Stimulated activated CD8-positive, alpha-beta memory T cell treated with anti-CD3 and anti-CD28 coated beads, Interleukin-2, amount 100 ng/mL, for 48 hours (primary cell): ENCODE results near the gene SDCCAG8.

ENCODE experiments used
- DNase-seq, 2 donors: peaks; one replicate each; pipeline ENCODE4 v3.0.0-alpha.2; 2020; ENCODE audit warnings: low read depth in 2 of 2

The SDCCAG8 gene

DNA sequence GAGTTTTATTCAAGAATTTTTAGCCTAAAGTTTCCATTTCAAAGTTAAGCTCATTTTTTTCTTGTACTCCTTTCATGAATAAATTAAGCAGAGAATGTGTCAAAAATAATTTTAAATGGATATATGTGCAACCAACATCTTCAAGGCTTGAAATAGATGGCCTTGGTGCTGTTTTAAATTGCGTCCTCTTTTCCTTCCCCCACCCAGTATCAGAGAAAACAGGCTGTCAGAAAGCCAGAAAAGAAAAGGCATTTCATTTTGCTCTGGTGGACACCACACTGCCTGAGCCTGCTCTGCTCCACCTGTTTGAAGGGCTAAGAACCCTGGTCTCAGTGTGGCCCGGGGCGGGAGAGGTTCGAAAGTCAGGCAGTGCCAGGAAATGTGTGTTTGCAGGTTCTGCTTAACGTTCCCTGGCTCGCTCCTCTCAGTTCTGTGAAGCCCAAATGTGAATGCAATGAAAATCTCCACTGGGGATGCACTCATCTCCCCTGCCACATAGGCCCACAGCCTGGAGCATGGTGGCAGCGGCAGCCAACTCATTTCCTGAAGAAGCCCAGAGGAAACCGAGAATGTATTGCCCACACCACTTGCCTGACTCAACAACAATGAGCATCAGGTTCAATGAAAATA, 134.4 kb downstream of the SDCCAG8 start:
- DNase-seq: no peak

DNA sequence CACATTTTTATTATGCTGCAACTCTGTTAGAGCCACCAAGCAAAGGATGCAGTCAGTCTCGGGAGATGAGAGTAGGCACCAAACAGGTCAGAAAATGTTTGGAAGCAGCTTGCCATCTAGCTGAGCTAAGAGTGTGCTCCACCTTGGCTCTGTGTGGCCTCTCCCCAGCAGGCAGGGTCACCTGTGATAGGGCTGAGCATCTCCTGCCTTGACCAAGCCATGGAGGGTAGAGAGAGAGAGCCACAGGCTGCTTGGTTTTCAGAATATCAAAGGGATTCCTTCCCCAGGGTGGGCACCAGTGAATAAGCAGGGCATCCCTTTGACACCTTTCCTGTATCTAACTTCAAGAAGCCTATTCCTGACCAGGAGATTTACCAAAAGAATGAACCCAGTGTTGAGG, 135.5 kb downstream of the SDCCAG8 start:
- DNase-seq: no peak

DNA sequence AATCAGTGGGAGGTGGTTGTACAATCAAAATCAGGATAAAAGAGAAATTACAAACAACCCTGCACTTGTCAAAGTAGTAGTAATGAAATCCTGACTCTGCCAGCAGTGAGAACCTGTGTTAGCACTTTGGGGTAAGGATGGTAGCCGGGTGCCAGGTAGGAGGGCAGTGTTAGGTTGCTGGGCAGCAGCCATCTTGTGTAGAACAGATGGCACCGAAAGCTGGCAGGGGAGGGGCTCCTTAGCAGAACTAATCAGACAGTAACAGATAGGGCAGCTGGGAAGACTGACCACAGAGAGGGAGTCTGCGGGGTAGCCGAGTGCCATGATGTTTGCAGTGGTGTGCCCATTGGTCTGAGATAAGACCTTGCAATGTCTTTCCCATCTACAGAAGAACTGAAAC, 137.3 kb downstream of the SDCCAG8 start:
- DNase-seq: no peak

DNA sequence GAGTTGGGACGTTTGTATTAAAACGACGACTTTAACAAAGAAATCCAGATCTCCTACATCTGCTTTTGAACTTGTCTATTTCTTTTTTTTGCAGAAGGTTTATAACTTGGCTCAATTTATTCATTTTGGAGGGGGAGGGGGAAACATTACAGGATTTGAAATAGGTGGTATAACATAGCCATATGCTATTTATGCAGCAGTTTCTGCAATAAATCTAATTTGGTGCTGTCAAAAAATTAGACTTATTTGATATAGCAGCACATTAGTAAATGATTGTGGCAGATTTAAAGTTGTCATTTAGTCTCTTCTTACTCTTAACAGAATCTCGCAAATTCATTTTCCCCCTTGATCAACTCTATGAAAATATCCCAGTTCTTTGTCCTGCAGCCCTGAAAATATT, 138.2 kb downstream of the SDCCAG8 start:
- DNase-seq: no peak

DNA sequence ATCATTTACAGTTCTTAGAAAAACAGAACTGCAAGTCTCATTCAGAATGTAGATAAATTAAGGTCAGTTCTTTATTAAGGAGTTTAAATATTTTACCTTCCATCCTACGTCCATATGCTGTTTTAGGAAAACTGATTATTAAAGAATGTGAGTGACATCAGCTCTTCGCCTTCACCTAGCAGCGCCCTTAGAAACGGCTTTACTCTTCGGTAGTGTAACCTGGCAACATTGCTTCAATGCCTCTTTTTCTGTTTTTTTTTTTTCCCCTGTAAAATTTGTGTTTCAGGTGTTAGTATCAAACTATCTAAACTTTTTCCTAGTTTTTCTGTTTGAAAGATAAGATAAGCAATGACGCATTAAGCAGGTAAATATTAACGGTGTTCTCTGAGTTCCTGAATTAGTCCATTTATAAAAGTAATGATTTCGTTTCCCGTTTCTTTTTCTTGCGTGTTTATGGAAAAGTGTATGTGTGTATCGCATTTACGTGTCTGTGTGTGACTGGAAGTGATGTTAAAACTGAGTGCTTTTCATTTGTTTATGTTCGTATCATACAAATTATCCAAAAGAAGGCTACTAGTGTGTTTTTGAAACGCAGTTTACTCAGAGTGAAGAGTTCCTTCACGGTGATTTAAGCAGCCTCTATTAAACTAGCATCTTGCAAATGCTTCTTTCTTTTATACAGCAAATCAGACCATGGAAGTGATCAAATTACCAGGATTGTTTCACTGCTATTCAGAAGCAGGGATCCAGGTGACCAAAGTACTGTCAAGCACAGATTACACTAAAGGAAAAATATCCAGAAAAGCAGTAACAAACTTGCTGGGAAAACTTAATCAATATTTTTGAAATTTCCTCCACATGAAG, 139.0 kb downstream of the SDCCAG8 start:
- DNase-seq: no peak

DNA sequence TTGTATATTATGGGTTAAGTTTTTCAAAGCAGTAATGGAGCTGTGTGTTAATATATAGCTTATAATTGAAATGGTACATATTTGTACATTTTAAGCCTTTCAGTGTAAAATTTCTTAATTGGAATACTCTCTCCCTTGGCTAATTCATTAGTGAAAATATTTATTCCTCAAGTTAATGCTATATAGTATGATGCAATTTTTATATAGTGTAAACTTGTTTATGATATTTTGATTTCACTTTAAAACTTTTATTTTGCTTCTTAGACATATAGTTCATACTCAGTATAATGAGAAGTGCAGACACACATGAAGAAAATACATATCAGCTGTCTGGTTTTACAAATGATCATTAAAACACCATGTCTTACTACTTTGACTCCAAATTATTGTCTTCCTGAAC, 140.6 kb downstream of the SDCCAG8 start:
- DNase-seq: no peak

DNA sequence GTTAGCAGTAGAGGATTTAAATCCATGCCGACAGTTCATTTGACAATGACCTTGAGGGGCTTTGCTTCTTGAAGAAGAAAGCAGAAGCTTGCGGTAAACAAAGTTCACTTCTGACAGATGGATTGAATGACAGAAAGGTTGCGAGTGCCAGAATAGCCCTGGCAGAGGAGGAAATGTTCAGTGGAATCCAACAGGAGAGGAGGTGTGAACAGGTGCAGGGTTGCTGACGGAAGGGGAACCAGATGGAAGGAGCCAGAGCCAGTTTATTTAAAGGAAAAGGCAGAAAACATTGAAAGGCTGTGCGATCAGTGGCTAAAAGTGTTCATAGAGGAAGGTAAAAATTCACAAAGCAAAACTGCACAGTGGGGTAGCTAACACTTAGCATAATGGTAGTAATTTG, 141.0 kb downstream of the SDCCAG8 start:
- DNase-seq: no peak

DNA sequence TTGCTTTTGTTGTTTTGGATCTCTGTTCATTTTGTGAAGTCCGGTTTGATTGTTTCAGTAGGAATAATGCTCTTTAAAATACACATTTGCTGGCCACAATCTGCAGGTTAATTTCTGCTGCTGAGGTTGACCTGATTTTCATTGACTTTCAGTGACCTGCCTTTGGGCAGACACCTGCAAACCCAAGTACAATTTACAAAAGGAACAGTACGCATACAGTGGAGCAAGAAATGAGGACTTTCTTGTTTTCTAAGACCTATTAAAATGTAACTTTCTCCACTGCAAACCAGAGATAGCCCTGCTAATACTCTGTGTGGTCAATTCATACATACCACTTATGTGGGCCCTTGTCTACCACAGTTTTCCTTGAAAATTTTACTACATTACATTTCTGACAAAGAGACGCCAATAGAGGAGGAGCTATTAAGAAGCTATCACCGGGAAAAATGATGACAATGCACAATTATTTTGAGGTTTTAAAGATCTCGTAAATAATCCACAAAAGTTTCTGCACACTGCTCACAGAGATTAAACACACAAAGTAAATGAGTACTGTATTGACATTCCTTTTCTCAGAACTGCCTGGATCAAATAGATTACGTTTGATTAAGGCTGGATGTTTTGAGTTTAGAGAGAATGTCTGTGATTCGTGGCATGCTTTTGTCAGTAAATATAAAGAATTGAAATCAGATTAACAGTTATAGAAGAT, 141.9 kb downstream of the SDCCAG8 start:
- no peak for DNase-seq

DNA sequence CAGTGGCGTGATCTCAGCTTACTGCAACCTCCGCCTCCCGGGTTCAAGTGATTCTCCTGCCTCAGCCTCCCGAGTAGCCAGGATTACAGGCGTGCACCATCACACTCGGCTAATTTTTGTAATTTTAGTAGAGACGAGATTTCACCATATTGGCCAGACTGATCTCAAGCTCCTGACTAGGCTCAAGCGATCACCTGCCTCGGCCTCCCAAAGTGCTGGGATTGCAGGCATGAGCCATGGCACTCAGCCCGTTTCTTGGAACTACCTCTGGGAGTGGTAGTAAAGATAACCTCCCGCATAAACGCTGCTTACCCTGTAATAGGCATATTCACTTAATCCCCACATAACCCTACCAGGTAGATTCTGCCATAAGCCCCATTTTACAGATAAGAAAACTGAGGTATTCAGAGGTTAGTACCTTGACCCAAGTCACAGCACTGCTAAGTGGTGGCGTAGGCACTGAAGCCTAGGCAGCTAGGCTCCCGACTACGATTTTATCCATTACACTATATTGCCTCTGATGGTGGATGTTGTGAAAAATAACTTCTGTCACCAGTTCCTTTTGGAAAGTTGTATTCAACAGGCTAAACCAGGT, 143.8 kb downstream of the SDCCAG8 start:
- no peak for DNase-seq

DNA sequence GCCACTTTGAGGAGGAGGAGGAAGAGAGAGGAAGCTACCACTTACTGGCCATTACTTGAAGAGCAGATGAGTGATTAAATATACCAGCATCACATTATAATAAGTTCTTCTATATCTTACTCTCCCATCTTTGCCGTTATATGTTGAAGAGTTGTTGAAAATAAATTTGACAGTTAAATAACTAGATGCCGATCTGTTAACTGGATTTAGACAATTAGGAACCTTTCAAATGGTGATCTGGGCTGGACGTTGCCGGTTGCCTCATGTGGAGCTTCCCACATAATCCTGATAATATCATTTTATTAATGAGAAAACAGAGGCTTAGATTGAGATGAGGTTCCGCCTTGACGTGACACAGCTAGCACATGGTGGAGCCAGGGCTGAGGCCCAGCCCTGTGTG, 147.0 kb downstream of the SDCCAG8 start:
- no peak for DNase-seq

DNA sequence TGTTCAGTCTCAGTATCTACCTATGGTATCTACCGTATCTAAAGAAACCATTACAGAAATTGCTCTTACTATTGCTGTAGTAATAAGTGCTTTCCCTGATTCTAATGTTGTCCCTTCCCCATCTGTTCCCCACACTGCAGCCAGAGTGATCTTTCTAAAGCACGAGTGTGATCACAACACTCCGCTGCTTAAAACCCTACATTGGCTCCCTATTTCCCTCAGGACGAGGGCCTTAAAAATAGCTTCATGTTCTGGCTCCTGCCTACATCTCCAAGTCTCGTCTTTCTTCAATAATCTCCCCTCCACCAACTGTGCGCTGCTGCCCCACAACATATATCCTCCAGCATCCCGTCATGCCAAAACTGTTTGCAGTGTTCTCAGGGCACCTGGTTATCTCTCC, 150.6 kb downstream of the SDCCAG8 start:
- no peak for DNase-seq

DNA sequence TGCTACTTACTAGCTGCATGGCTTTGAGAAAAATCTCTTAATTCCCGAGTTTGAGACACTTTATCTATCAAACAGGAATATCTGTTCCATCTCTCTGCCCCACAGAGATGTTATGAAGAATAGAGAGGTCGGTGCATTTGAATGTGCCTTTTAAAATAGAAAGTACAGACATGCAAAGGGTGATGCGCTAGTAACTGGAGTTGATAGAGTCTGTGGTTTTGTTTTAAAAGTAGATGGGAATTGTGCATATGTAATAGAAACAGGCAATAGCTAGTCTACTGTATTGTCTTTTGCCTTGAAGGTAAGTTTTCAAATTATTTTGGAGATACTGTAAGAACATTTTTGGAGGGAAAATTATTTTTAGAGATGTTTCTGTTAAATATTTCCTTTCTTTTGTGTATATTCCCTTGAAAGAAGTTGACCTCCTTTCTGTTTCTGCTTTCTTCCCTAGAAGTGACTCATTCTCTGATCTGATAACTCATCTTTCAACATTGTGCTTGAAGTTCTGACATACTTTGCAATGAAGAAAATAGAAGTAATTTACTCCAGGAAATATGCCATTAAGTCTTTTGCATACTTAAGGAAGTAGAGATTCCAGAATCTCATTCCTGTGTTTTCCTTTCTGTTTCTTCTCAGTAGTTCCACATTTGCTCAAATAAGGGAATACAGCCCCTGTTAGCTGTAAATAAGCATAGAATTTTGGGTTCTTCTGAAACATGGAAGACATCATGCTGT, 151.6 kb downstream of the SDCCAG8 start:
- DNase-seq: no peak

DNA sequence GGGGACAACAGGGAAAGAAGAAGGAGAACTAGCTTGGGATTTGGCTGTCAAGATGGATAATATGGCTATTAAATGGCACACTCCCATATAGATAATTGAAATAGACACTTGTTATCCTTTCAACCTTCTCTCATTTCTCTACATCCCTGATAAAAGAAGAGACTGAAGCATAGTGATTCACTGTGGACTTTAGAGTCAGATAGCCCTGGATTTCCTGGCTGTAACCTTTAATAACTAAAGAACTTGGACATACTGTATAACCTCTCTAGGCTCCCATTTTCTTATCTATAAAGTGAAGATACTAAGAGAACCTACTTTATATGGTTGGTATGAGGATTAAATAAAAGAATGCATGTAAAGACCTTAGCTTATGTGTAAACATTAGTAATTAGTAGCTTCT, 152.6 kb downstream of the SDCCAG8 start:
- no peak for DNase-seq

DNA sequence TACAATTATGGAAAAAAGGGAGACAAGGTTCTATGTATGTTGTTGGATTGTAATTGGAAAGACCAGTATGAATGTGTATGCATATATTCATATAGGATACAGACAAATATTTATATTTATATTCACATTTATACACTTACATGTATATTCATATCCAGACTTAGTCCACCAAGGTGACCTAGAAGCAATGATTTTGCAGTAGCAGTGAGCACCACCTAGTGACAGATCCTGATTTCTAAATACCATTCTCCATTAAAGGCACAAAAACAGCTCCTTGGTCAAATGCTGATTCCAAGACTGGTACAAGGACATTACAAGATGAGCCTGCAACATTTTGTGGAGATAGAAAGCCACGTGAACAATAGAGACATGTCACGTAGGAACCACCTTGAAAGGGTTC, 153.4 kb downstream of the SDCCAG8 start:
- no peak for DNase-seq

DNA sequence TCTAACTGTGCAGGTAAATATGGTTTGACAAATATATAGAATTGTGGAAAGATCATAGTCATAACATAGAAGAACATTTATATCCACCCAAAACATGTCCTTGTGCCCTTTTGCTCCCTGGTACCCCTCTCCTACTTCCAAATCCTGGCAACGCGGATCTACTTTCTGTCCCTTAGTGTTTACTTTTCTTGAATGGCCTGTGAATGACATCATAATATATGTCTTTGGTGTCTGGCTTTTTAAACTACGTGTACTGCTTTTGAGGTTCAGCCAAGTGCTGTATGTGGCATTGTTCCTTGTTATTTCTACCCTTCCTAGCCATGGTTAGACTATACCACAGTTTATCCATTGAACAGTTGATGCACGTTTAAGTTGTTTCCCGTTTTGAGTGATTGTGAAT, 155.6 kb downstream of the SDCCAG8 start:
- DNase-seq: no peak

DNA sequence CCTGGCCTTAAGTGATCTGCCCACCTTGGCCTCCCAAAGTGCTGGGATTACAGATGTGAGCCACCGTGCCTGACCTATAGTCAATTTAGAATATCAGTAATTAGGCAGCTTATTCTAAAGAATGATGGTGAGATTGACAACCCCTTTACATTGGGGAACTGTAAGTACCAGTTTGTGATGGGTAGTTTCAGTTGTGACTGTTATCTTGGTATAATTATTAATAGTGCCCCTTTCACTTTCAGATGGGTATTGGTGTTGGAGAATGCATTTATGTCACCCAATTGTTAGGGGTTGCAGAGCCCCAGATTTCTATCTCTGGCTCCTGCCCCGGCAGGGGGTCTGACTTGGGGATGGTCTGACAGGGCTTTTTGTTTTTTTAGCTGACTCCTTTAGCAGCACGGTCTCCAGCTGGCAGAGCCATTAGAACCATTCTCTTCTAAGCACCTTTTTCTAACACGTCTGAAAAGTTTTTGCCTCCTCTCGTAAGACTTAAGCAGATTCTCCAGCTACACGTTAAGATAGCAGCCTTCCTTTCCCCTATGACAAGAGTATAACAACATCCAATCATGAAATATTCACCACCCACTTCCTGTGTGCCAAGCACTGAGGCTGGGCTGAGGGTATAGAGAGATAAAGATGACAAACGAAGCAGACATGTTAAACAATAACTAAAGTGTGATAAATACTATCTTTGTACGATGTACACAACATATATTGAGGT, 157.8 kb downstream of the SDCCAG8 start:
- no peak for DNase-seq

DNA sequence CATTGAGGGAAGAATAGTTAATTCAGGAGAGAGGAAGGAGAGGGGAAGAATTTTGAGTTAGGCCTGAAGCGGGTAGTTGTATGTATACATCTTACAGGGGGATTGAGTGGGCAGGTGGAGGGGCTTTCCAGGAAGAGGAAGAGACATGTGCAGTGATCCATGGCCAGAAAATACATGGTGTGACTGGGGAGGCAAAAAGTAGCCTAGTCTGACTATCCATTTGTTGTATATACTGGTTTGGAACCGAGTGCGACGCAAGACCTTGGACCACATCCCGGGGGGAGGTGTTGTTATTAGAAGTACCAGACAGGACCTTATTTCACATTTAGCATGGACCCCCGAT, 158.3 kb downstream of the SDCCAG8 start:
- no peak for DNase-seq

DNA sequence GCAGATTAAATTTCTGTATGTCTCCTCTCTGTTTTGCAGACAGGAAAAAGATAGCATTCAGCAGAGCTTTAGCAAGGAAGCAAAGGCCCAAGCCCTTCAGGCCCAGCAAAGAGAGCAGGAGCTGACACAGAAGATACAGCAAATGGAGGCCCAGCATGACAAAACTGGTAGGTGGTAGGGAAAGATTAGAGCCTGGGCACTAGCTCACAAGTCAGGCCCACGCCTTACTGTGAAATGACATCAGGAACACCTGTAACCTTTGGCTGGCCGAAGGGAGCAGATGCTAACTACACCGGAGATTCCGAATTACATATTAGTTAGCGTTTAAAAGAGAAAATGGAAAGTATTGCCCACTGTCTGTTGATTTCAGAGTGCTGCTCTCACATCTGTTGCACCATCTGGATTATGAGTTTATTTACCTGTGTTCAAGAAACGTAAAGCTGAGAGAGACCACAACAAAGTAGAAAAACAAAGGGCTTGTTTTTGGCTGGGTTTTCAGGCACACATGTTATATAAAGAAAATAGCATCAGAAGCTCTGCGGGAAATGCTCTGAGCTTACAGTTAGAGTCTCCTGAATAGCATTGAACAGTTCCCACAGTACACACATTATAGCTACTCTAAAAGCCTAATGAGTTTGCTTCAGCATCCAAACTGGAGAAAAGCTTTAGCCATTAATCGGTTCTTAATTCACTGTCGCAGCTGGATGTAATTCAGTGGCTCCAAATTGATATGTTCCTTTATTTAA, 160.0 kb downstream of the SDCCAG8 start:
- DNase-seq: no peak

DNA sequence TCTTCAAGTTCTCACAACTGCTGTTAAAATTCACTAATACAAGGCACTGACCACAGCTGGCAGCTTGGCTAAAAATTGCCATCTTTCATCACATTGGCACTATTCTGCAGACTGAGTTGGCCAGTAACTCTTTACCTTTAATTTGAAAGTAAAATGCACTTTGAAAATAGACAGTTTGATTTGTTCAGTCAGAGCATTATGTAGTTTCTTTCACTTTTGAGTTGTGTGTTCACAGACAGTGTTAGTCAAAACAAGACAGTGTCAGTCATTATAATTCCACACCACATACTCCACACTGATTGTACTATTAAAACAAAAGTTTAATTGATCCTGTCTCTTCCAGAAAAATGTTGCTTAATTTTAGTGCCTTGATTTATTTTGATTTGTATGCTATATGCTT, 160.7 kb downstream of the SDCCAG8 start:
- no peak for DNase-seq
